K562 (cell line): ENCODE data around the gene LRPAP1. TPM values are rescaled to one million over a fixed set of nuclear protein-coding genes. Genes with fewer than 3 reads are reported as not detected.

Experiments used
- ATAC-seq: fragments of 200-7000 bp; cut with Tn5 transposase; 3 replicates; pipeline ENCODE4 v1.9.1; 2020; ENCODE audit warnings: moderate library complexity
- BruUV-seq: library from RNA; stranded (reverse); fragments of 400-500 nt; replicated peaks from 2 replicates; lab custom pipeline; 2021; lab: Mats Ljungman, UMichigan
- CTCF ChIA-PET: fragments of 300-600 bp; formaldehyde crosslinking; extraction: SDS; loops from one replicate; lab custom pipeline; 2021; ENCODE audit warnings: low intra/inter-chr PET ratio; lab: Yijun Ruan, JAX
- POLR2A ChIA-PET: fragments of 300-600, 350-650 bp; sonication (Branson Sonifier 250); formaldehyde crosslinking; extraction: SDS; loops from one replicate; lab custom pipeline; 2021; ENCODE audit warnings: antibody characterized with exemption, inconsistent platforms; lab: Yijun Ruan, JAX
- DNase-seq, 4 experiments: peaks; one replicate each; pipeline versions ENCODE4 v3.0.0 to v3.0.0-alpha.2; 2011 to 2018; ENCODE audit warnings: low spot score in 3 of 4, mixed read lengths in 3 of 4; ENCODE audit errors: extremely low read depth in 1 of 4
- FAIRE-seq: peaks from 2 replicates; lab custom pipeline; 2011; peaks lifted over from hg19 to GRCh38; lab: Jason Lieb, UNC
- H2AFZ ChIP-seq: 2 replicates; pipeline ENCODE4 v1.6.0; 2011; ENCODE audit warnings: low read depth, low read length, control low read depth, inconsistent platforms
- H3K27ac ChIP-seq: fragments of 200-600 bp; 3 replicates; pipeline ENCODE4 v1.8.0; 2011; ENCODE audit warnings: low read depth, mild to moderate bottlenecking, control low read depth, inconsistent platforms, low read length, moderate library complexity, mixed read lengths; ENCODE audit errors: extremely low read depth
- H3K27me3 ChIP-seq, 2 experiments: fragments of 300-600 bp in 1 of 2; 2 replicates in 1 of 2; 3 replicates in 1 of 2; pipeline versions ENCODE4 v1.6.0 to v1.8.0; 2011; ENCODE audit warnings: inconsistent platforms in 2 of 2, low read length in 2 of 2, mild to moderate bottlenecking in 1 of 2, mixed read lengths in 1 of 2, moderate library complexity in 1 of 2; ENCODE audit not compliant: control insufficient read depth in 2 of 2, insufficient read depth in 2 of 2
- H3K36me3 ChIP-seq: fragments of 300-600 bp; 3 replicates; pipeline ENCODE4 v1.8.0; 2011; ENCODE audit warnings: mild to moderate bottlenecking, low read length, inconsistent platforms; ENCODE audit not compliant: control insufficient read depth, insufficient read depth
- H3K4me1 ChIP-seq, 2 experiments: fragments of 200-600 bp in 1 of 2; replicated peaks in 1 of 2; 2 replicates in 1 of 2; 3 replicates in 1 of 2; pipeline versions ENCODE4 v1.5.1 to v1.8.0; 2011; ENCODE audit warnings: inconsistent platforms in 2 of 2, low read length in 2 of 2, mild to moderate bottlenecking in 1 of 2, mixed read lengths in 1 of 2, moderate library complexity in 1 of 2; ENCODE audit not compliant: control insufficient read depth in 2 of 2, insufficient read depth in 2 of 2
- H3K4me2 ChIP-seq: 2 replicates; pipeline ENCODE4 v1.6.1; 2011; ENCODE audit warnings: low read length, control low read depth, inconsistent platforms, mixed read lengths; ENCODE audit not compliant: insufficient read depth
- H3K4me3 ChIP-seq: fragments of 200-600 bp; sonication (generic), shearing (Covaris generic); 2 replicates; pipeline ENCODE4 v1.5.1; 2016; ENCODE audit warnings: control low read depth, inconsistent platforms
- H3K79me2 ChIP-seq: fragments of 200-600 bp; 3 replicates; pipeline ENCODE4 v1.8.0; 2011; ENCODE audit warnings: low read length, inconsistent platforms; ENCODE audit not compliant: control insufficient read depth, insufficient read depth
- H3K9ac ChIP-seq, 2 experiments: 2 replicates each; pipeline versions ENCODE4 v1.6.0 to v1.6.1; 2011; ENCODE audit warnings: low read depth in 2 of 2, low read length in 2 of 2, control low read depth in 1 of 2, inconsistent platforms in 1 of 2, mild to moderate bottlenecking in 1 of 2, mixed read lengths in 1 of 2; ENCODE audit not compliant: insufficient read depth in 1 of 2
- H3K9me1 ChIP-seq: one replicate; pipeline ENCODE4 v1.6.0; 2011; ENCODE audit warnings: inconsistent platforms, mild to moderate bottlenecking, low read length, moderate library complexity; ENCODE audit not compliant: control insufficient read depth, insufficient read depth
- H3K9me3 ChIP-seq: replicated peaks from 2 replicates; pipeline ENCODE4 v1.5.1; 2011; ENCODE audit warnings: low read depth, low read length, inconsistent platforms; ENCODE audit not compliant: control insufficient read depth, insufficient read depth
- H4K20me1 ChIP-seq: replicated peaks from 2 replicates; pipeline ENCODE4 v1.6.1; 2011; ENCODE audit warnings: low read length, inconsistent platforms, mixed read lengths; ENCODE audit not compliant: control insufficient read depth, insufficient read depth
- BDP1 ChIP-seq: IDR thresholded peaks from 3 replicates; pipeline ENCODE4 v1.6.1; 2011; ENCODE audit not compliant: insufficient read length, insufficient read depth
- NFIC ChIP-seq: fragments of 450-650 bp; IDR thresholded peaks from 2 replicates; pipeline ENCODE4 v1.6.1; 2017; ENCODE audit warnings: mild to moderate bottlenecking, inconsistent platforms
- TCFL5 ChIP-seq: fragments of 250-450 bp; sonication (Bioruptor Pico); conservative IDR thresholded peaks from 2 replicates; pipeline ENCODE4 v1.6.1; 2021; ENCODE audit warnings: mild to moderate bottlenecking, moderate library complexity, matching md5 sums
- ZNF174 ChIP-seq: fragments of 250-450 bp; sonication (Bioruptor Pico); IDR thresholded peaks from 2 replicates; pipeline ENCODE4 v1.4.0; 2020; ENCODE audit warnings: mild to moderate bottlenecking
- WGBS: fragments of 100-300 bp; shearing (Covaris generic); methylation state at CpG from one replicate; pipeline ENCODE4 v1.1.6; 2016; ENCODE audit warnings: low coverage, mixed read lengths; ENCODE audit not compliant: insufficient coverage; ENCODE audit errors: missing lambda C conversion rate; 5-methylcytosine and 5-hydroxymethylcytosine counted together
- in situ Hi-C: fragments of 300-500 bp; cut with MboI; formaldehyde crosslinking; loops from 4 replicates; pipeline ENCODE4 v1.15.0; 2018; ENCODE audit warnings: inconsistent platforms, mixed read lengths
- intact Hi-C: fragments of 100-400 bp; cut with micrococcal nuclease; formaldehyde crosslinking; loops from 2 replicates; pipeline ENCODE4 v1.14.2; 2022
- polyA plus RNA-seq, 8 experiments: library from polyadenylated mRNA; depleted of rRNA in 4 of 8; stranded (reverse) in 5 of 8; unstranded in 3 of 8; fragments of >200 nt; fragmentation: Nextera tagmentation in 2 of 8; fragmentation: Illumina TruSeq in 1 of 8; extraction: Ambion mirVana in 2 of 8; extraction: Trizol in 1 of 8; gene quantifications; 2 replicates each; pipeline versions ENCODE4 v1.2.1 to v1.2.3, GENCODE V29; 2011 to 2014; ENCODE audit warnings: inconsistent platforms in 1 of 8, missing spikeins in 1 of 8
- total RNA-seq, 7 experiments: library from RNA; depleted of rRNA in 6 of 7; stranded (reverse); fragments of >200 nt in 6 of 7; fragmentation: Illumina TruSeq in 2 of 7; extraction: Trizol in 2 of 7; gene quantifications; 2 replicates each; pipeline versions ENCODE4 v1.2.1 to v1.2.3, GENCODE V29; 2011 to 2021; ENCODE audit warnings: low replicate concordance in 1 of 7

The LRPAP1 gene
- total and polyA plus RNA-seq, 9 of the 15 experiments (the other 6 are each of a cell fraction or from before 2014, with no cell fraction given), result 1.1 to 75.5 (median 41.8) TPM

GRCh38 chr4:3481113-3481531 is 51.1 kb downstream of the LRPAP1 start:
- TF ChIP-seq NFIC (no peak), TCFL5 (CRISPR knock-in tag) (no peak), ZNF174 (CRISPR knock-in tag) (no peak), BDP1 (no peak)
- WGBS, result 3% methylated on average over 5 of the region's 5 CpGs
- ATAC-seq (no peak; the same call in 2 of the 3 replicates), FAIRE-seq (no peak), DNase-seq (no peak)
- no peak overlapping the region for H2AFZ ChIP-seq
- in situ Hi-C loops, result no loop called here
- ChIA-PET POLR2A (interaction anchor here (0.8 to 1.0 kb wide), 3 partner anchors 10 to 284 kb away, joined by 3 read pairs; no protein-coding TSS in a partner anchor), CTCF (interaction anchor here (0.7 to 1.5 kb wide), 3 partner anchors 47 to 374 kb away, joined by 3 to 4 read pairs (median 4); no protein-coding TSS in a partner anchor)
- no peaks in the 10 kb centered on the region for H3K9me3 ChIP-seq
- peaks cover 0 to 53% of the 10 kb centered on the region in 2 experiments; a peak in 2 of 5 replicates for H3K4me1 ChIP-seq
- no peaks in the 10 kb centered on the region for H3K79me2 ChIP-seq
- peaks cover 32 to 83% of the 10 kb centered on the region in 2 experiments; a peak in 4 of 5 replicates for H3K27me3 ChIP-seq
- no TSS peak for BruUV-seq
- intact Hi-C loops, result no loop called here
- H3K9ac ChIP-seq, result no peak overlapping the region
- H4K20me1 ChIP-seq, result peaks cover 8% of the 10 kb centered on the region; the same call in 1 of the 2 replicates
- H3K4me3 ChIP-seq, result no peak overlapping the region
- H3K4me2 ChIP-seq, result no peak overlapping the region
- no peaks in the 10 kb centered on the region for H3K9me1 ChIP-seq
- no peaks in the 10 kb centered on the region for H3K36me3 ChIP-seq
- H3K27ac ChIP-seq, result no peak overlapping the region
